Measurements from ENCODE around the gene NECTIN3.

Gene NECTIN3

DNA sequence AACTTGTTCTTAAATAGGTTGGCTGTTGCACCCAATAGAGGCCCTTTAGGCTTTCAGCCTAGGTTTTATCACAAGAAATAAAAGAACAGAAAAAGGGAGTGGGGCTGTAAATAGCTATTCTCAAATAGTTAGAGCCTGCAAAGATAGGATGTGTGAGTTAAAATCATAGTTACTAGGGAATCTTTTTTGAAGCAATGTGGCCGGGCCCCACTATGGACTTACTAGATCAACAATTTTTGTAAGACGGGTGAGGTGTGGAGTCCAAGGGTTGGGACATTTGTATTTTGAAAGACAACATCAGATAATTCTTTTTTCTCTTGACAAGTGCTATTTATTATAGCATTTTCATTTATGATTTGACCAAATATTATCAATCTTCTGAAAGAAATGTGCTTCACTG, 5.8 kb downstream of the NECTIN3 start:
- no peak for DNase-seq (ENCODE audit: low read depth, low spot score)
- no peak overlapping the region for H3K4me3 ChIP-seq (ENCODE audit: low read length)

DNA sequence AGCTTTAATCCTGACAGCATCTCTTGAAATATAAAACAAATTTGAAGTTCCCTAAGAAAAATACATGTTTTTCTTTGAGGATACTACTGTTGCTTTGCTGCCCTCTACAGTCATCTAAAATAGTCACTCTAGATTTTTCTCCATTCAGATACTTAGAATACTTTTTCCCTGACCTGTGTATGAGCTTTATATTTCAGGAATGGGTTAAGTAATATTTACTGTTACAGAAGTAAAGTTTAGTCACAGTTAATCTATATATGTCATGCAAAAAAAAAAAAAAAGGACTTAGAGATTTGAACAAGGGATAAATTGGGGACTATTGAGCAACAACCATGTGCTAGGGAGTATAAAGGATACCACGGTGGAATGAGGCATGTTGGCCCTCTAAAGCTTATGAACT, 8.8 kb downstream of the NECTIN3 start:
- no peak for DNase-seq (ENCODE audit: low read depth, low spot score)

DNA sequence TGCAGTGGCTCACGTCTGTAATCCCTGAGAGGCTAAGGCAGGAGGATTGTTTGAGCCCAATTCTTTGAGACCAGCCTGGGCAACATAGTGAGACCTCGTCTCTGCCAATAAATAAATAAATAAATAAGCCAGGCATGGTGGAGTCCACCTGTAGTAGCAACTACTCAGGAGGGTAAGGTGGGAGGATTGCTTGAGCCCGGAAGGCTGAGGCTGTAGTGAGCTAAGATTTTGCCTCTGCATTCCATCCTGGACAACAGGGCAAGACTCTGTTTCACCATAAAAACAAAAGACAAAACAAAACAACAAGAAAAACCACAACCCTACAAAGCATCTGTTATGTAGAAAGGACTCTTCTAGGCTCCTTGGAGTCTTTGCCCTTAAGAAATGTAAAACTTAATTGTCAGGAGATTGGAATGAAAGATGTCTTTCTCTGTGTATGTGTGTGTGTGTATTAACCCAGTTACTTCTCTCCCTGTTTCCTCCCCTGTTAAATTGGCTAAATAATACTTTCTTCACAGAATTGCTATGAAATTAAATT, 9.5 kb downstream of the NECTIN3 start:
- no peak overlapping the region for H3K4me3 ChIP-seq (ENCODE audit: low read length)
- DNase-seq (ENCODE audit: low read depth, low spot score), result no peak

More for the DNA sequence above, 8.8 kb downstream of the NECTIN3 start:
- H3K4me3 ChIP-seq (ENCODE audit: low read length), result no peak overlapping the region

DNA sequence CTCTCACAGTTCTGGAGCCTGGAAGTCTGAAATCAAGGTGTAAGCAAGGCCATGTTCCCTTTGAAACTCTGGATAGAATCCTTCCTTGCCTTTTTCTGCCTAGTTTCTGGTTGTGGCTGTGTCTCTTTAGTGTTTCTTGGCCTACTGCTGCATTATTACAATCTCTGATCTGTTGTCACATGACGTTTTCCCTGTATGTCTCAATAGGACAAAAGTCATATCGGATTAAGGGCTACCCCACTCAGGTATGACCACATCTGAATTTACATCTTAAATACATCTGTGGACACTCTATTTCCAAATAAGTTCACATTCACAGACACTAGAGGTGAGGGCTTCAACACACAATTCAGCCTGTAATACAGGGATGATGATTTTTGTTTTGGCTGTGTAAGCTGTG, 13.3 kb downstream of the NECTIN3 start:
- no peak for DNase-seq (ENCODE audit: low read depth, low spot score)
- no peak overlapping the region for H3K4me3 ChIP-seq (ENCODE audit: low read length)

DNA sequence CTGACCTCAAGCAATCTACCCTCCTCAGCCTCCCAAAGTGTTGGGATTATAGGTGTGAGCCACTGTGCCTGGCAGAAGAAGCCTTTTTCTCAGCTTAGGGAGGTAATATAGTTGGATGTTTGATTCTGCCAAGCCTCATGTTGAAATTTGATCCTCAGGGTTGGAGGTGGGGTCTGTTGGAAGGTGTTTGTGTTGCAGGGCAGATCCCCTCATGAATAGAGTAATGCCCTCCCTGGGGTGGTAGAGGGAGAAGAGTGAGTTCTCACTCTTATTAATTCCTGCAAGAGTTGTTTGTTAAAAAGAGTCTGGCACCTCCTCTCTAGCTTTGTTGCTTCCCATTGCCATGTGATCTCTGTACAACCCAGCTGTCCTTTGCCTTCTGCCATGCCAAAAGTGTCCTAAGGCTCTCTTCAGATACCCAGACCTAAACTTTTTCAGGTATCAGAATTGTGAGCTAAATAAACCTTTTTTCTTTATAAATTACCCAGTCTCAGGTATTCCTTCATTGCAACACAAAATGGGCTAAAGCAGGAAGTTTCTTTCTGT, 16.4 kb downstream of the NECTIN3 start:
- no peak overlapping the region for H3K4me3 ChIP-seq (ENCODE audit: low read length)
- no peak for DNase-seq (ENCODE audit: low read depth, low spot score)

- H3K4me3 ChIP-seq (ENCODE audit: low read length), result no peak overlapping the region
- DNase-seq (ENCODE audit: low read depth, low spot score), result no peak
Observed at GRCh38 chr3:111096487-111097209, 25.0 kb downstream of the NECTIN3 start.

DNA sequence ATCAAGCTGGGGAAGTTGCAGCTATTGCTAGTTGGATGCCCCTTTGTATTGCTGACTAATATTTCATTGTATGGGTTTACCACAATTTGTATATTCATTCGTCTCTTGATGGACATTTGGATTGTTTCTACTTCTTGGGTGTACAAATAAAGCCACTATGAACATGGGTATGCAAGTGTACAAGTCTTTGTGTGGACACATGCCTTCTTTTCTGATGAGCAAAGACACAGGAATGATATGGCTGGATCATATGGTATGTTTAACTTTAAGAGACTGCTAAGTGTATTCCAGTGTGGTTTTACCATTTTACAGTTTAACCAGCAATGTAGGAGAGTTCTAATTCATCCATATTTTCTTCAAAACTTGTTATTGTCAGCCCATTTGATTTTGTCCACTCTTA, 32.2 kb downstream of the NECTIN3 start:
- DNase-seq (ENCODE audit: low read depth, low spot score), result no peak
- H3K4me3 ChIP-seq (ENCODE audit: low read length), result no peak overlapping the region

GRCh38 chr3:111106993-111107661, 35.5 kb downstream of the NECTIN3 start:
- no peak for DNase-seq (ENCODE audit: low read depth, low spot score)
- H3K4me3 ChIP-seq (ENCODE audit: low read length), result no peak overlapping the region

DNA sequence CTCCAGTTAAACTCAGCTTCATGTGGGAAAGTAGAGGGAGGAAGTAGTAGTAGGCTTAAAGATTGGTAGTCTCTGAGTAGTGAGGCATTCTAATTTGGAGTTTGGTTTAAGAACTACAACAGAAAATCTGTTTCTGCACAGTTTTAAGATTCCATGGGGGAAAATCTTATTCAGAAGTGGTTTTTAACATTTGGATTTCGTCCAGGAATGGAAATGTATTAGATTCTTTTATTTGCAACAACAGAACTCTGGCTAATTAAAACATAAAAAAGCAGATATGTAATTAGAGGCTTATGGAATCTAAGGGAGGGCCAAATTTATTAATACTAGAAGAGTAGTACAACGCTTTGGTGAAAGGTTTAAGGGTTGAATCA, 36.0 kb downstream of the NECTIN3 start:
- no peak for DNase-seq (ENCODE audit: low read depth, low spot score)
- H3K4me3 ChIP-seq (ENCODE audit: low read length), result no peak overlapping the region

DNA sequence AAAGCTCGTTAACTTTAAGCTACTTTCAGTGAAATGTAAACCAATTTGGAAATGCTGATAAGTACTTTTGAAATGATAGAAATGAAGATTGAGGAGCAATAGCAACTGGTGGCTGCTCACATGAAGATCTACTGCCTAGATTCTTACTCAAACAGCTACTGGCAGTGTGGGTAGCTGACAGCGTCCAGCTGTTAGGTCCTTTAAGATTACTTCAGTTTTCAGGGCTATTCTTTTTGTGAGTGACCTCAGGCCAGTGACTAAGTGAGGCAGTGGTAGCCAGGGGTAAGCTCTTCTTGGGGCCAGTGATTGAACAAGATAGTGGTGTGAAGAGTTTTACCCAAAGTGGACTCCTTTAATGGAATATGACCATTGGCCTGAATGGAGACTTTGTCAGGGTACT, 41.3 kb downstream of the NECTIN3 start:
- no peak for DNase-seq (ENCODE audit: low read depth, low spot score)
- no peak overlapping the region for H3K4me3 ChIP-seq (ENCODE audit: low read length)

DNA sequence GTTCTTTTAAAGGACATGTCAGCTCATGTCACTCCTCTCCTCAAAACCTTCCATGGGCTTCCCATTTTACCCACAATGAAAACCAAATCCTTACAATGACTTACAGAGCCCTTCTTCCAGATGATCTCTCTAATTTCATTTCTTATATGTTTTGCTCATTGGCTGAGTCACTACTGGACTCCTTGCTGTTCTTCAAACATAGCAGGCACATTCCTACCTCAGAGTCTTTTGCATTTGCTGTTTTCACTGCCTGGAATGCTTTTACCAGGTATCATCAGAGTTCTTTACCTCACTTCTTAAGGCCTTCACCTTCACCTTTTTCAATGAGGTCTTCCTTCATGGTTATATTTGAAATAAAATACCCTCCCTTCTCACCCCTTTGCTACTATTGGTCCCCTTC, 57.3 kb downstream of the NECTIN3 start:
- no peak for DNase-seq (ENCODE audit: low read depth, low spot score)
- no peak overlapping the region for H3K4me3 ChIP-seq (ENCODE audit: low read length)

- no peak overlapping the region for H3K4me3 ChIP-seq (ENCODE audit: low read length)
- DNase-seq (ENCODE audit: low read depth, low spot score), result no peak
Observed at GRCh38 chr3:111130827-111131226, 59.2 kb downstream of the NECTIN3 start.

DNA sequence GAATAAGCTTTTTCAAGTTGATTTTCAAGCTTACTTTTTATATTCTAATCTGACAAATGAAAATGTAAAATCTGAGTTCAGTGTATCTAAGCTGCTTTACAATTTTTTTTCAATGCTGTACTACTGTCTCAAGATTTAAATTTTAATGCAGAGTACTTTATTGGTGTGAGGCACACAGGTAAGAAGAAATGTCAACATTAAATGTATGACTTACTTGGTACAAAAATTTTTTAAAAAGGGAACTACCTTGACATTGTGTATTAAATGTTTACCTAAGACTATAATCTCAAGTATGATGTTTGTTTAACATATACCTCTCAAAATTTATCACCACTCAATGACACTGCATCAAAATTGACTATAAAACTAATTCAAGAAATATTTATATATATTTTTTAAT, 62.7 kb downstream of the NECTIN3 start:
- no peak for DNase-seq (ENCODE audit: low read depth, low spot score)
- H3K4me3 ChIP-seq (ENCODE audit: low read length), result no peak overlapping the region

GRCh38 chr3:111151438-111151837, 79.8 kb downstream of the NECTIN3 start:
- no peak for DNase-seq (ENCODE audit: low read depth, low spot score)
- H3K4me3 ChIP-seq (ENCODE audit: low read length), result no peak overlapping the region

GRCh38 chr3:111152496-111152895, 80.9 kb downstream of the NECTIN3 start:
- no peak overlapping the region for H3K4me3 ChIP-seq (ENCODE audit: low read length)
- no peak for DNase-seq (ENCODE audit: low read depth, low spot score)

GRCh38 chr3:111156517-111156916, 84.9 kb downstream of the NECTIN3 start:
- no peak for DNase-seq (ENCODE audit: low read depth, low spot score)
- H3K4me3 ChIP-seq (ENCODE audit: low read length), result no peak overlapping the region

DNA sequence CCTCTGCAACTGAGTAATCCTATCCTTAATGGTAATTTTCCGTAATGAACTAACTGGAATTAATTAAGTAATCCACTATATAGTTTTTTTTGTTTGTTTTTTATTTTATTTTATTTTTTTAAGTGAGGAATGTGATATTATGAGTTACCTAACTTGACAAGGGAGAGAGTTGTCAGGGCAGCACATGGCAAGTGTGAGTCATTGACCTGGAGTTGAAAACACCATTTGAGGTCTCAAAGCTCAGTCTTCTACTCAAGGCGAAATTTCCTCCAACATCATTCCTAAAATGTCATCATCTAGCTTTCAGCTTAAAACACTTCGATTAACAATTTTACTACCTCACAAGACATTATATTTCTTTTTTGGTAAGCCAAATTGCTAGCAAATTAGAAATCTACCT, 87.8 kb downstream of the NECTIN3 start:
- no peak for DNase-seq (ENCODE audit: low read depth, low spot score)
- no peak overlapping the region for H3K4me3 ChIP-seq (ENCODE audit: low read length)

GRCh38 chr3:111164621-111165020, 93.0 kb downstream of the NECTIN3 start:
- no peak overlapping the region for H3K4me3 ChIP-seq (ENCODE audit: low read length)
- DNase-seq (ENCODE audit: low read depth, low spot score), result no peak

GRCh38 chr3:111165411-111165810, 93.8 kb downstream of the NECTIN3 start:
- DNase-seq (ENCODE audit: low read depth, low spot score), result no peak

DNA sequence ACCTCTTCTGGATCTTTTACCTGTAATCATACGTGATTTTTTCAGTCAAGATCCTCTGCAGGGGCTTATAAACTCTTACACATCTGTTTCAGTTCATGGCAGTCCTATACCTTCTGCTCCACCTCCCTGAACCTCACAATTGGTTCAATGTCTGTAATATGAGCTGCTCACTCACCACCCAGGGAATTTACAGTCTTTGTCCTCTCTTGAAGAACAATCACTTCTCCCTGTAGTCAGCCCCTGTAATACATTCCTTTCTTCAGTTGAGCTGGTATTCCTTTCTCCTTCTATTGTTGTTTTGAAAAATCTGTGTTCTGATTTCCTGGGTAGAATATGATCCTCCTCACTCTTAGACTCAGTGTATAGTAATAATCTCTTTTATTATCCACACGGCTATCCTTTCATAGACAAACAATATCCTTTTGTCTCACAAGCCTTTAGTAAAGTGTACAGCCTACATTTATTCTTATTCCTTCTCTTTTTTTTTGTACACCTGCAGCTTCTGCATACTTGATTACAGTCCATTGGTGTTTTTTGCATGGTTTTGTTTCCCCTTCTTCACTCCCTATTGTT, 101.8 kb downstream of the NECTIN3 start:
- no peak overlapping the region for H3K4me3 ChIP-seq (ENCODE audit: low read length)
- no peak for DNase-seq (ENCODE audit: low read depth, low spot score)

More at GRCh38 chr3:111165411-111165810, 93.8 kb downstream of the NECTIN3 start:
- no peak overlapping the region for H3K4me3 ChIP-seq (ENCODE audit: low read length)

Data from Jurkat, Clone E6-1 (cell line).